K562 (cell line): ENCODE data around the gene ZNF655. TPM values are rescaled to one million over a fixed set of nuclear protein-coding genes. Genes with fewer than 3 reads are reported as not detected.

ENCODE experiments used
- CREB5 ChIP-seq: fragments of 250-450 bp; sonication (Bioruptor Pico); IDR thresholded peaks from 2 replicates; pipeline ENCODE4 v1.5.0; 2020; ENCODE audit warnings: mild to moderate bottlenecking
- polyA plus RNA-seq, 8 experiments: library from polyadenylated mRNA; depleted of rRNA in 4 of 8; stranded (reverse) in 5 of 8; unstranded in 3 of 8; fragments of >200 nt; fragmentation: Nextera tagmentation in 2 of 8; fragmentation: Illumina TruSeq in 1 of 8; extraction: Ambion mirVana in 2 of 8; extraction: Trizol in 1 of 8; gene quantifications; 2 replicates each; pipeline versions ENCODE4 v1.2.1 to v1.2.3, GENCODE V29; 2011 to 2014; ENCODE audit warnings: inconsistent platforms in 1 of 8, missing spikeins in 1 of 8
- total RNA-seq, 7 experiments: library from RNA; depleted of rRNA in 6 of 7; stranded (reverse); fragments of >200 nt in 6 of 7; fragmentation: Illumina TruSeq in 2 of 7; extraction: Trizol in 2 of 7; gene quantifications; 2 replicates each; pipeline versions ENCODE4 v1.2.1 to v1.2.3, GENCODE V29; 2011 to 2021; ENCODE audit warnings: low replicate concordance in 1 of 7

ZNF655 gene
- total and polyA plus RNA-seq, 9 of the 15 experiments (the other 6 are each of a cell fraction or from before 2014, with no cell fraction given): 25.7 to 130 (median 95.2) TPM

GRCh38 chr7:99625961-99626360, 67.5 kb downstream of the ZNF655 start (continued):
- no peak for TF ChIP-seq CREB5 (CRISPR knock-in tag)

Other genes with a start within 250 kb of the ZNF655 start
Only the 7 nearest of the 16 such genes appear.
- 1,647 and 1,953 TPM in 2 replicates for gene ATP5MF, start 92.5 kb upstream of the ZNF655 start, total RNA-seq (2014; rRNA removed)
- 2,182 and 2,228 TPM in 2 replicates for gene ATP5MF, start 92.5 kb upstream of the ZNF655 start, total RNA-seq (2014; rRNA removed; fragmentation: Illumina TruSeq; extraction: Trizol)
- gene ATP5MF, start 92.5 kb upstream of the ZNF655 start, total RNA-seq (2015; rRNA removed; fragmentation: Illumina TruSeq; extraction: Trizol): 2,335 and 2,592 TPM in 2 replicates
- gene ATP5MF, start 92.5 kb upstream of the ZNF655 start, total RNA-seq (2021): 949 and 959 TPM in 2 replicates
- 1,154 and 1,475 TPM in 2 replicates for gene ATP5MF, start 92.5 kb upstream of the ZNF655 start, polyA plus RNA-seq (2011; rRNA removed)
- gene ATP5MF, start 92.5 kb upstream of the ZNF655 start, polyA plus RNA-seq (2014; fragmentation: Illumina TruSeq; extraction: Trizol): 2,809 and 3,010 TPM in 2 replicates
- 1,000 to 10,000 TPM; 4,986 to 5,374 TPM for gene ATP5MF, start 92.5 kb upstream of the ZNF655 start, polyA plus RNA-seq (2014; fragmentation: Nextera tagmentation; extraction: Ambion mirVana)
- 2,215 and 2,237 TPM in 2 replicates for gene ATP5MF, start 92.5 kb upstream of the ZNF655 start, polyA plus RNA-seq (2014; rRNA removed)
- gene ZNF789, start 85.8 kb upstream of the ZNF655 start, total RNA-seq (2014; rRNA removed): 16.4 and 19.6 TPM in 2 replicates
- gene ZNF789, start 85.8 kb upstream of the ZNF655 start, total RNA-seq (2014; rRNA removed; fragmentation: Illumina TruSeq; extraction: Trizol): 30.7 and 32.3 TPM in 2 replicates
- 23.0 and 24.8 TPM in 2 replicates for gene ZNF789, start 85.8 kb upstream of the ZNF655 start, total RNA-seq (2015; rRNA removed; fragmentation: Illumina TruSeq; extraction: Trizol)
- gene ZNF789, start 85.8 kb upstream of the ZNF655 start, total RNA-seq (2021): 22.1 and 22.8 TPM in 2 replicates
- gene ZNF789, start 85.8 kb upstream of the ZNF655 start, polyA plus RNA-seq (2011; rRNA removed): 46.2 and 57.0 TPM in 2 replicates
- 28.1 and 29.1 TPM in 2 replicates for gene ZNF789, start 85.8 kb upstream of the ZNF655 start, polyA plus RNA-seq (2014; fragmentation: Illumina TruSeq; extraction: Trizol)
- 1 to 10 TPM; 6.1 to 7.4 TPM for gene ZNF789, start 85.8 kb upstream of the ZNF655 start, polyA plus RNA-seq (2014; fragmentation: Nextera tagmentation; extraction: Ambion mirVana)
- 34.8 and 40.2 TPM in 2 replicates for gene ZNF789, start 85.8 kb upstream of the ZNF655 start, polyA plus RNA-seq (2014; rRNA removed)
- 24.2 and 25.6 TPM in 2 replicates for gene ZNF394, start 58.4 kb upstream of the ZNF655 start, total RNA-seq (2014; rRNA removed)
- 31.4 and 32.2 TPM in 2 replicates for gene ZNF394, start 58.4 kb upstream of the ZNF655 start, total RNA-seq (2014; rRNA removed; fragmentation: Illumina TruSeq; extraction: Trizol)
- gene ZNF394, start 58.4 kb upstream of the ZNF655 start, total RNA-seq (2015; rRNA removed; fragmentation: Illumina TruSeq; extraction: Trizol): 28.1 and 28.9 TPM in 2 replicates
- gene ZNF394, start 58.4 kb upstream of the ZNF655 start, total RNA-seq (2021): 25.5 and 27.8 TPM in 2 replicates
- gene ZNF394, start 58.4 kb upstream of the ZNF655 start, polyA plus RNA-seq (2011; rRNA removed): 11.7 and 17.7 TPM in 2 replicates
- 23.7 and 25.5 TPM in 2 replicates for gene ZNF394, start 58.4 kb upstream of the ZNF655 start, polyA plus RNA-seq (2014; fragmentation: Illumina TruSeq; extraction: Trizol)
- 1 to 10 TPM; 2.9 to 4.0 TPM for gene ZNF394, start 58.4 kb upstream of the ZNF655 start, polyA plus RNA-seq (2014; fragmentation: Nextera tagmentation; extraction: Ambion mirVana)
- 20.2 and 23.5 TPM in 2 replicates for gene ZNF394, start 58.4 kb upstream of the ZNF655 start, polyA plus RNA-seq (2014; rRNA removed)
- gene ZKSCAN5, start 54.0 kb upstream of the ZNF655 start, total RNA-seq (2014; rRNA removed): 14.4 and 15.4 TPM in 2 replicates
- gene ZKSCAN5, start 54.0 kb upstream of the ZNF655 start, total RNA-seq (2014; rRNA removed; fragmentation: Illumina TruSeq; extraction: Trizol): 18.8 and 19.0 TPM in 2 replicates
- gene ZKSCAN5, start 54.0 kb upstream of the ZNF655 start, total RNA-seq (2015; rRNA removed; fragmentation: Illumina TruSeq; extraction: Trizol): 17.5 and 17.9 TPM in 2 replicates
- gene ZKSCAN5, start 54.0 kb upstream of the ZNF655 start, total RNA-seq (2021): 14.3 and 15.4 TPM in 2 replicates
- 10.9 and 15.0 TPM in 2 replicates for gene ZKSCAN5, start 54.0 kb upstream of the ZNF655 start, polyA plus RNA-seq (2011; rRNA removed)
- 14.4 and 15.7 TPM in 2 replicates for gene ZKSCAN5, start 54.0 kb upstream of the ZNF655 start, polyA plus RNA-seq (2014; fragmentation: Illumina TruSeq; extraction: Trizol)
- 1 to 10 TPM; 4.2 to 8.8 TPM for gene ZKSCAN5, start 54.0 kb upstream of the ZNF655 start, polyA plus RNA-seq (2014; fragmentation: Nextera tagmentation; extraction: Ambion mirVana)
- gene ZKSCAN5, start 54.0 kb upstream of the ZNF655 start, polyA plus RNA-seq (2014; rRNA removed): 9.5 and 10.3 TPM in 2 replicates
- 6.3 and 6.4 TPM in 2 replicates for gene FAM200A, start 6.5 kb upstream of the ZNF655 start, total RNA-seq (2014; rRNA removed)
- gene FAM200A, start 6.5 kb upstream of the ZNF655 start, total RNA-seq (2014; rRNA removed; fragmentation: Illumina TruSeq; extraction: Trizol): 8.3 and 10.2 TPM in 2 replicates
- 9.4 and 10.0 TPM in 2 replicates for gene FAM200A, start 6.5 kb upstream of the ZNF655 start, total RNA-seq (2015; rRNA removed; fragmentation: Illumina TruSeq; extraction: Trizol)
- gene FAM200A, start 6.5 kb upstream of the ZNF655 start, total RNA-seq (2021): 6.3 and 7.0 TPM in 2 replicates
- 6.8 and 11.2 TPM in 2 replicates for gene FAM200A, start 6.5 kb upstream of the ZNF655 start, polyA plus RNA-seq (2011; rRNA removed)
- gene FAM200A, start 6.5 kb upstream of the ZNF655 start, polyA plus RNA-seq (2014; fragmentation: Illumina TruSeq; extraction: Trizol): 10.3 and 11.3 TPM in 2 replicates
- gene FAM200A, start 6.5 kb upstream of the ZNF655 start, polyA plus RNA-seq (2014; fragmentation: Nextera tagmentation; extraction: Ambion mirVana): 1 to 10 TPM; 3.3 to 4.3 TPM
- 7.9 and 9.0 TPM in 2 replicates for gene FAM200A, start 6.5 kb upstream of the ZNF655 start, polyA plus RNA-seq (2014; rRNA removed)
- gene TMEM225B, start 39.6 kb downstream of the ZNF655 start, total RNA-seq (2014; rRNA removed): 0.61 and 0.73 TPM in 2 replicates
- gene TMEM225B, start 39.6 kb downstream of the ZNF655 start, total RNA-seq (2014; rRNA removed; fragmentation: Illumina TruSeq; extraction: Trizol): 0.18 and 0.70 TPM in 2 replicates
- gene TMEM225B, start 39.6 kb downstream of the ZNF655 start, total RNA-seq (2015; rRNA removed; fragmentation: Illumina TruSeq; extraction: Trizol): 0.51 and 0.79 TPM in 2 replicates
- gene TMEM225B, start 39.6 kb downstream of the ZNF655 start, total RNA-seq (2021): 0.60 and 1.3 TPM in 2 replicates
- 0.56 and 0.93 TPM in 2 replicates for gene TMEM225B, start 39.6 kb downstream of the ZNF655 start, polyA plus RNA-seq (2011; rRNA removed)
- 0.32 and 0.68 TPM in 2 replicates for gene TMEM225B, start 39.6 kb downstream of the ZNF655 start, polyA plus RNA-seq (2014; fragmentation: Illumina TruSeq; extraction: Trizol)
- under 1 TPM; 0.08 to 0.25 TPM for gene TMEM225B, start 39.6 kb downstream of the ZNF655 start, polyA plus RNA-seq (2014; fragmentation: Nextera tagmentation; extraction: Ambion mirVana)
- 0.62 and 0.94 TPM in 2 replicates for gene TMEM225B, start 39.6 kb downstream of the ZNF655 start, polyA plus RNA-seq (2014; rRNA removed)
- gene ZSCAN25, start 58.3 kb downstream of the ZNF655 start, total RNA-seq (2014; rRNA removed): 13.7 and 16.9 TPM in 2 replicates
- 11.0 and 12.8 TPM in 2 replicates for gene ZSCAN25, start 58.3 kb downstream of the ZNF655 start, total RNA-seq (2014; rRNA removed; fragmentation: Illumina TruSeq; extraction: Trizol)
- 14.4 and 15.9 TPM in 2 replicates for gene ZSCAN25, start 58.3 kb downstream of the ZNF655 start, total RNA-seq (2015; rRNA removed; fragmentation: Illumina TruSeq; extraction: Trizol)
- 15.7 and 18.4 TPM in 2 replicates for gene ZSCAN25, start 58.3 kb downstream of the ZNF655 start, total RNA-seq (2021)
- 10.5 and 14.2 TPM in 2 replicates for gene ZSCAN25, start 58.3 kb downstream of the ZNF655 start, polyA plus RNA-seq (2011; rRNA removed)
- 11.7 and 12.0 TPM in 2 replicates for gene ZSCAN25, start 58.3 kb downstream of the ZNF655 start, polyA plus RNA-seq (2014; fragmentation: Illumina TruSeq; extraction: Trizol)
- gene ZSCAN25, start 58.3 kb downstream of the ZNF655 start, polyA plus RNA-seq (2014; fragmentation: Nextera tagmentation; extraction: Ambion mirVana): 1 to 10 TPM in 1 of 2 experiments, under 1 TPM in 1; 0.94 to 1.1 TPM
- gene ZSCAN25, start 58.3 kb downstream of the ZNF655 start, polyA plus RNA-seq (2014; rRNA removed): 12.2 and 18.5 TPM in 2 replicates